A549 (cell line): ENCODE data around the gene NTSR1. TPM values are rescaled to one million over a fixed set of nuclear protein-coding genes. Genes with fewer than 3 reads are reported as not detected.

Source experiments
- ATAC-seq, 2 experiments: fragments of 200-7000 bp in 1 of 2; fragments of >200 bp in 1 of 2; cut with Nextera tagmentation in 1 of 2; cut with Tn5 transposase in 1 of 2; 3 replicates each; pipeline versions ENCODE4 v1.8.0 to v1.9.1; 2018 to 2020; ENCODE audit warnings: mild to moderate bottlenecking in 1 of 2, moderate library complexity in 1 of 2
- CTCF ChIA-PET: fragments of 300-600 bp; sonication (Branson Sonifier 250); formaldehyde crosslinking; extraction: SDS; loops from one replicate; lab custom pipeline; 2021; ENCODE audit warnings: antibody characterized with exemption, inconsistent platforms; lab: Yijun Ruan, JAX
- POLR2A ChIA-PET: fragments of 350-600 bp; formaldehyde crosslinking; extraction: SDS; loops from one replicate; lab custom pipeline; 2021; ENCODE audit warnings: antibody characterized with exemption, inconsistent platforms; lab: Yijun Ruan, JAX
- DNase-seq, 2 experiments: peaks; one replicate each; pipeline versions ENCODE4 v3.0.0 to v3.0.0-alpha.2; 2011 to 2016; ENCODE audit warnings: low read depth in 1 of 2, low spot score in 1 of 2
- FAIRE-seq: peaks from 2 replicates; lab custom pipeline; 2011; peaks lifted over from hg19 to GRCh38; lab: Jason Lieb, UNC
- H3K27ac ChIP-seq, 2 experiments: fragments of >200 bp; sonication (Bioruptor Twin); formaldehyde crosslinking; 3 replicates each; pipeline ENCODE4 v1.5.1; 2016 to 2017
- H3K4me1 ChIP-seq: fragments of >200 bp; sonication (Bioruptor Twin); formaldehyde crosslinking; 3 replicates; pipeline ENCODE4 v1.6.1; 2016
- H3K4me2 ChIP-seq: fragments of >200 bp; sonication (Bioruptor Twin); formaldehyde crosslinking; 3 replicates; pipeline ENCODE4 v1.6.1; 2016
- H3K4me3 ChIP-seq: fragments of >200 bp; sonication (Bioruptor Twin); formaldehyde crosslinking; 3 replicates; pipeline ENCODE4 v1.5.1; 2016
- H3K9me3 ChIP-seq: fragments of >200 bp; sonication (Bioruptor Twin); formaldehyde crosslinking; 3 replicates; pipeline ENCODE4 v1.6.1; 2016
- BHLHE40 ChIP-seq: IDR thresholded peaks from 2 replicates; pipeline ENCODE4 v1.6.1; 2012; ENCODE audit warnings: low read depth, low read length, inconsistent platforms
- CBX2 ChIP-seq: fragments of 200-600 bp; sonication (generic); IDR thresholded peaks from 2 replicates; pipeline ENCODE4 v1.6.1; 2016; ENCODE audit warnings: low read depth, mild to moderate bottlenecking, borderline replicate concordance
- CBX8 ChIP-seq: fragments of 200-600 bp; sonication (generic); IDR thresholded peaks from 2 replicates; pipeline ENCODE4 v1.6.1; 2016
- CEBPB ChIP-seq, 2 experiments: fragments of >200 bp in 1 of 2; sonication (Bioruptor Twin) in 1 of 2; formaldehyde crosslinking in 1 of 2; IDR thresholded peaks; 2 replicates each; pipeline ENCODE4 v1.6.1; 2012 to 2016
- EHF ChIP-seq: fragments of 250-450 bp; sonication (Bioruptor Pico); IDR thresholded peaks from 2 replicates; pipeline ENCODE4 v1.5.0; 2020; ENCODE audit warnings: mild to moderate bottlenecking
- EP300 ChIP-seq, 2 experiments: fragments of >200 bp; sonication (Bioruptor Twin); formaldehyde crosslinking; IDR thresholded peaks; 2 replicates in 1 of 2; 3 replicates in 1 of 2; pipeline ENCODE4 v1.6.1; 2016 to 2017
- ESRRA ChIP-seq: fragments of 150-350 bp; IDR thresholded peaks from 2 replicates; pipeline ENCODE4 v1.6.1; 2014; ENCODE audit warnings: mild to moderate bottlenecking, low read length, borderline replicate concordance
- FOSL2 ChIP-seq, 2 experiments: fragments of 450-650 bp in 1 of 2; fragments of >200 bp in 1 of 2; sonication (Bioruptor Twin) in 1 of 2; formaldehyde crosslinking; IDR thresholded peaks; 2 replicates each; pipeline versions ENCODE4 v1.5.0 to v1.6.1; 2016 to 2020; ENCODE audit warnings: mild to moderate bottlenecking in 1 of 2, moderate library complexity in 1 of 2
- FOXS1 ChIP-seq: fragments of 250-450 bp; sonication (Bioruptor Pico); IDR thresholded peaks from 2 replicates; pipeline ENCODE4 v1.5.0; 2020; ENCODE audit warnings: mild to moderate bottlenecking, moderate library complexity
- HDAC2 ChIP-seq: fragments of 200-600 bp; sonication (generic); IDR thresholded peaks from 2 replicates; pipeline ENCODE4 v1.6.1; 2016
- HES2 ChIP-seq: fragments of >200 bp; sonication (Bioruptor Twin); formaldehyde crosslinking; IDR thresholded peaks from 2 replicates; pipeline ENCODE4 v1.6.1; 2016
- JUN ChIP-seq, 2 experiments: fragments of >200 bp; sonication (Bioruptor Twin); formaldehyde crosslinking; IDR thresholded peaks; 2 replicates in 1 of 2; 3 replicates in 1 of 2; pipeline ENCODE4 v1.6.1; 2016 to 2017
- JUNB ChIP-seq: fragments of >200 bp; sonication (Bioruptor Twin); formaldehyde crosslinking; IDR thresholded peaks from 2 replicates; pipeline ENCODE4 v1.6.1; 2016
- KDM1A ChIP-seq: fragments of 200-600 bp; sonication (generic); IDR thresholded peaks from 2 replicates; pipeline ENCODE4 v1.6.1; 2016; ENCODE audit warnings: low read depth, mild to moderate bottlenecking
- PHF8 ChIP-seq: fragments of 200-600 bp; sonication (generic); IDR thresholded peaks from 2 replicates; pipeline ENCODE4 v1.6.1; 2016; ENCODE audit warnings: low read depth, mild to moderate bottlenecking, antibody characterized with exemption, moderate library complexity, borderline replicate concordance
- POLR2A ChIP-seq: IDR thresholded peaks from 2 replicates; pipeline ENCODE4 v1.6.1; 2012; ENCODE audit warnings: mild to moderate bottlenecking, low read length
- REST ChIP-seq: fragments of 200-600 bp; sonication (generic); IDR thresholded peaks from 2 replicates; pipeline ENCODE4 v1.6.1; 2016; ENCODE audit warnings: antibody characterized with exemption, mild to moderate bottlenecking, moderate library complexity
- SREBF2 ChIP-seq: fragments of 450-650 bp; IDR thresholded peaks from 2 replicates; pipeline ENCODE4 v1.6.1; 2014; ENCODE audit warnings: mild to moderate bottlenecking, moderate library complexity
- TFCP2L1 ChIP-seq: fragments of 250-450 bp; sonication (Bioruptor Pico); IDR thresholded peaks from 2 replicates; pipeline ENCODE4 v1.5.0; 2021; ENCODE audit warnings: mild to moderate bottlenecking
- ZFP36 ChIP-seq: fragments of 450-650 bp; IDR thresholded peaks from 2 replicates; pipeline ENCODE4 v1.6.1; 2014; ENCODE audit warnings: borderline replicate concordance; ENCODE audit not compliant: partially characterized antibody
- WGBS: methylation state at CpG from one replicate; pipeline ENCODE4 v1.1.6; 2017; ENCODE audit errors: missing lambda C conversion rate; 5-methylcytosine and 5-hydroxymethylcytosine counted together
- polyA plus RNA-seq, 4 experiments: library from polyadenylated mRNA; depleted of rRNA in 3 of 4; stranded (reverse); fragments of >200 nt; fragmentation: RNase III in 1 of 4; extraction: RNeasy Plus Mini Kit Qiagen cat#74134 plus additional on column Dnase treatment in 1 of 4; gene quantifications; 2 replicates in 3 of 4; 3 replicates in 1 of 4; pipeline ENCODE4 v1.2.3, GENCODE V29; 2011 to 2017
- TF ChIP-seq, protein P1 (sequence below): fragments of 250-450 bp; sonication (Bioruptor Pico); IDR thresholded peaks from 2 replicates; pipeline ENCODE4 v1.5.0; 2021; ENCODE audit warnings: mild to moderate bottlenecking, moderate library complexity, borderline replicate concordance
- TF ChIP-seq, protein P2 (sequence below): IDR thresholded peaks from 2 replicates; pipeline ENCODE4 v1.6.1; 2012
- TF ChIP-seq, protein P3 (sequence below): fragments of 250-450 bp; sonication (Bioruptor Pico); IDR thresholded peaks from 2 replicates; pipeline ENCODE4 v1.5.0; 2020; ENCODE audit warnings: low read depth, mild to moderate bottlenecking, moderate library complexity

The NTSR1 gene
- polyA plus RNA-seq, 2 of the 4 experiments (the other 2 are of a cell fraction), result 0.03 TPM; not detected in 1

DNA sequence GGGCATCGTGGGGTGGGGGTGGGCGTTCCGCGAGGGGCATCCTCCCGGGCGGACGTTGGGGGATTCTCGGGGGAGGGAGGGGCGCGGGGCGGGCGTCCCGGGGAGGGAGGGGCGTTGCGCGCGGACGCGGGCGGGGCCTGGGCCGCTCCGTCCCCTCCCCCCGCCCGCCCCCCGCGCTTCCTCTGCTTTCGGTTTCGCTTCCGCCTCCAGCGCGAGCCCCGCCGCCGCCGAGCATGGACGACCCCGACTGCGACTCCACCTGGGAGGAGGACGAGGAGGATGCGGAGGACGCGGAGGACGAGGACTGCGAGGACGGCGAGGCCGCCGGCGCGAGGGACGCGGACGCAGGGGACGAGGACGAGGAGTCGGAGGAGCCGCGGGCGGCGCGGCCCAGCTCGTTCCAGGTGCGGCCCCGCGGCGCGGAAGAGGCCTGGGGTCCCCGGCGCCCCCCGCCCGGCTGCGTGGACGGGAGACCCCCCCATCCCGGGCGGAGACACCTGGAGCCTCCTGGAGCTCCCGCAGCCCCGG, 96.1 kb downstream of the NTSR1 start, which contains the start of gene OGFR:
TSS of gene OGFR (plus strand) at position 209 of the 528 bp plus-strand sequence. CDS start at position 234, 25 bp downstream.
- DNase-seq, result no peak
- Histone ChIP-seq H3K4me2 (peak within 1 kb of the TSS; percentile 99), H3K27ac (peak within 1 kb of the TSS; percentile 92 to 99), H3K4me1 (peaks cover 17% of the 10 kb centered on the region), H3K4me3 (peak within 1 kb of the TSS; percentile 95), H3K9me3 (no peaks in the 10 kb centered on the region)
- POLR2A ChIA-PET, result no interaction called here
- TF ChIP-seq JUN (IDR thresholded peaks at IDR 0.05) (peak; percentile 24 to 48; a peak in 2 of 5 replicates), POLR2A (peak; percentile 61), JUNB (no peak), FOSL2 (IDR thresholded peaks at IDR 0.05) (no peak), FOSL2 (CRISPR knock-in tag; IDR thresholded peaks at IDR 0.05) (no peak), CEBPB (IDR thresholded peaks at IDR 0.05) (no peak), PHF8 (peak; percentile 66)
- peak in 1 of 2 experiments; percentile 3; a peak in 1 of 6 replicates for ATAC-seq
- 15% methylated on average over 4 of the region's 77 CpGs for WGBS
- CTCF ChIA-PET, result interaction anchor here (1.4 to 6.4 kb wide), 3 partner anchors 13 to 395 kb away, joined by 4 to 60 read pairs (median 5); no protein-coding TSS in a partner anchor
- no peak for FAIRE-seq

GRCh38 chr20:62805155-62805710, 96.6 kb downstream of the NTSR1 start:
- POLR2A ChIA-PET, result no interaction called here
- CTCF ChIA-PET, result interaction anchor here (1.2 to 6.4 kb wide), 3 partner anchors 14 to 137 kb away, joined by 4 to 60 read pairs (median 5); no protein-coding TSS in a partner anchor

DNA sequence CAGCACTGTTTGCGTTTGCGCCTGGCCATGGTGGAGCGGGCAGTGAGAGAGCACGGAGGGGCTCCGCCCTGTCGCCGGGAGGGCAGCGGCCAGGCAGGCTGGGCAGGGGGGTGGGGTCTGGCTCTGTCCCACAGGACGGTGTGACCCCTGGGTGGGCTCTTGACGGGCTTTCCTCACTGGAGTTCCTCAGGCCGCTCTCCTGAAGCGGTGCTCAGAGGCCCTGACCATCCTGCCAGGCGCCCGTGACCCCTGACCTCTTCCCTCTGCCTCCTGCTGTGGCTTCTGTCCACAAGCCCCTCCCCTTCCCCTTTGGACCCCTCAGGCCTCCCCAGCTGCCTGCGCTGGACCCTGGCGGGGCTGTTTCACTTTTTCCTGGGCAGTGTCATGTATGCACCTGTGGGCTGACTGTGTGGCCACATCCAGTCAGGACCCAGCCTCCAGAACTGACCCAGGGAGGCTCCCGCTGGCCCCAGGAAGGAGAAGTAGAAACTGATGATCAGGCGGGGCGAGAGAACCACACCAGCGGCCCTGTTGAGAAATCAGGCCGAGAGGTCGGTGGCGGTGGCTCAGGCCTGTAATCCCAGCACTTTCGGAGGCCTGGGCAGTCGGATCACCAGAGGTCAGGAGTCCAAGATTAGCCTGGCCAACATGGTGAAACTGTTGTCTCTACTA, 97.2 kb downstream of the NTSR1 start:
- Histone ChIP-seq H3K9me3 (no peaks in the 10 kb centered on the region), H3K27ac (peak overlapping the region; percentile 92 to 99), H3K4me3 (peak overlapping the region; percentile 95), H3K4me2 (peak overlapping the region; percentile 99)
- DNase-seq (no peak), ATAC-seq (peak; percentile 4 to 19; a peak in 3 of 6 replicates)
- ChIA-PET POLR2A (no interaction called here), CTCF (interaction anchor here (0.6 to 6.4 kb wide), 8 partner anchors 9 to 141 kb away, joined by 3 to 76 read pairs (median 8); partner anchors contain the start of gene MRGBP)
- 60% methylated on average over 16 of the region's 25 CpGs for WGBS
- TF ChIP-seq, protein P1, sequence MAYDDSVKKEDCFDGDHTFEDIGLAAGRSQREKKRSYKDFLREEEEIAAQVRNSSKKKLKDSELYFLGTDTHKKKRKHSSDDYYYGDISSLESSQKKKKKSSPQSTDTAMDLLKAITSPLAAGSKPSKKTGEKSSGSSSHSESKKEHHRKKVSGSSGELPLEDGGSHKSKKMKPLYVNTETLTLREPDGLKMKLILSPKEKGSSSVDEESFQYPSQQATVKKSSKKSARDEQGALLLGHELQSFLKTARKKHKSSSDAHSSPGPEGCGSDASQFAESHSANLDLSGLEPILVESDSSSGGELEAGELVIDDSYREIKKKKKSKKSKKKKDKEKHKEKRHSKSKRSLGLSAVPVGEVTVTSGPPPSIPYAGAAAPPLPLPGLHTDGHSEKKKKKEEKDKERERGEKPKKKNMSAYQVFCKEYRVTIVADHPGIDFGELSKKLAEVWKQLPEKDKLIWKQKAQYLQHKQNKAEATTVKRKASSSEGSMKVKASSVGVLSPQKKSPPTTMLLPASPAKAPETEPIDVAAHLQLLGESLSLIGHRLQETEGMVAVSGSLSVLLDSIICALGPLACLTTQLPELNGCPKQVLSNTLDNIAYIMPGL, result no peak
- TF ChIP-seq CBX2 (no peak), ESRRA (no peak), BHLHE40 (no peak), FOXS1 (CRISPR knock-in tag) (no peak), EP300 (IDR thresholded peaks at IDR 0.05) (no peak), KDM1A (no peak), TFCP2L1 (no peak), CBX8 (no peak), ZFP36 (no peak), REST (no peak), EHF (CRISPR knock-in tag) (no peak), CEBPB (IDR thresholded peaks at IDR 0.05) (no peak), HES2 (no peak), HDAC2 (no peak)
- TF ChIP-seq, protein P2, sequence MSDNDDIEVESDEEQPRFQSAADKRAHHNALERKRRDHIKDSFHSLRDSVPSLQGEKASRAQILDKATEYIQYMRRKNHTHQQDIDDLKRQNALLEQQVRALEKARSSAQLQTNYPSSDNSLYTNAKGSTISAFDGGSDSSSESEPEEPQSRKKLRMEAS, result no peak
- TF ChIP-seq, all 56 proteins: peak for 0
- no peak for FAIRE-seq
- peaks cover 17% of the 10 kb centered on the region for H3K4me1 ChIP-seq

More at GRCh38 chr20:62805155-62805710, 96.6 kb downstream of the NTSR1 start:
- Histone ChIP-seq H3K4me3 (peak overlapping the region; percentile 95), H3K9me3 (no peaks in the 10 kb centered on the region), H3K4me1 (peaks cover 17% of the 10 kb centered on the region), H3K27ac (peak overlapping the region; percentile 92 to 99), H3K4me2 (peak overlapping the region; percentile 99)
- ATAC-seq, result peak in 1 of 2 experiments; percentile 5; a peak in 2 of 6 replicates
- WGBS, result 0% methylated on average over 9 of the region's 58 CpGs
- no peak for DNase-seq
- TF ChIP-seq SREBF2, result no peak
- TF ChIP-seq, protein P3, sequence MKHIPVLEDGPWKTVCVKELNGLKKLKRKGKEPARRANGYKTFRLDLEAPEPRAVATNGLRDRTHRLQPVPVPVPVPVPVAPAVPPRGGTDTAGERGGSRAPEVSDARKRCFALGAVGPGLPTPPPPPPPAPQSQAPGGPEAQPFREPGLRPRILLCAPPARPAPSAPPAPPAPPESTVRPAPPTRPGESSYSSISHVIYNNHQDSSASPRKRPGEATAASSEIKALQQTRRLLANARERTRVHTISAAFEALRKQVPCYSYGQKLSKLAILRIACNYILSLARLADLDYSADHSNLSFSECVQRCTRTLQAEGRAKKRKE (CRISPR knock-in tag), result no peak
- TF ChIP-seq PHF8, result peak; percentile 41; the same call in 1 of the 2 replicates
- no peak for FAIRE-seq
